B cell (primary cell): ENCODE data around the gene ZNF580. TPM values are rescaled to one million over a fixed set of nuclear protein-coding genes. Genes with fewer than 3 reads are reported as not detected.
A peak's percentile ranks its signal among the peaks of the same experiment; 100 is the strongest.

ENCODE experiments used
- ATAC-seq: fragments of 200-7000 bp; cut with Tn5 transposase; one replicate; pipeline ENCODE4 v1.10.0; 2021; ENCODE audit warnings: low read depth, mild to moderate bottlenecking, moderate number of reproducible peaks, moderate library complexity
- CTCF ChIA-PET: fragments of 350-600 bp; sonication (Branson Sonifier 250); formaldehyde crosslinking; loops from one replicate; lab custom pipeline; 2021; ENCODE audit warnings: antibody characterized with exemption, inconsistent platforms; lab: Charles Lee
- POLR2A ChIA-PET: fragments of 350-600 bp; sonication (Branson Sonifier 250); formaldehyde crosslinking; loops from one replicate; lab custom pipeline; 2021; ENCODE audit warnings: antibody characterized with exemption; lab: Charles Lee
- DNase-seq: peaks from one replicate; pipeline ENCODE4 v3.0.0; 2013
- H2AFZ ChIP-seq: 2 replicates; pipeline ENCODE4 v1.6.1; 2012; ENCODE audit warnings: mild to moderate bottlenecking, low read depth, low read length; ENCODE audit not compliant: insufficient read depth, poor library complexity, severe bottlenecking
- H3K27ac ChIP-seq, 2 donors: 1 replicate in 1 of 2; 2 replicates in 1 of 2; pipeline ENCODE4 v1.5.1; 2012 to 2013; ENCODE audit warnings: low read length in 2 of 2, mild to moderate bottlenecking in 2 of 2, moderate library complexity in 1 of 2
- H3K27me3 ChIP-seq, 4 experiments: fragments of 200-600 bp in 1 of 4; sonication (generic) in 1 of 4; replicated peaks in 1 of 4; 1 replicate in 2 of 4; 2 replicates in 2 of 4; pipeline versions ENCODE4 v1.6.1 to v1.7.0; 2013 to 2016; ENCODE audit warnings: low read length in 3 of 4, mild to moderate bottlenecking in 2 of 4, mixed read lengths in 1 of 4, moderate library complexity in 1 of 4; ENCODE audit not compliant: insufficient read depth in 4 of 4, control insufficient read depth in 3 of 4; ENCODE audit errors: control extremely low read depth in 1 of 4
- H3K36me3 ChIP-seq, 2 experiments: replicated peaks in 1 of 2; 1 replicate in 1 of 2; 2 replicates in 1 of 2; pipeline versions ENCODE4 v1.6.1 to v1.7.1; 2013; ENCODE audit warnings: low read length in 1 of 2; ENCODE audit not compliant: insufficient read depth in 2 of 2, control insufficient read depth in 1 of 2; ENCODE audit errors: control extremely low read depth in 1 of 2, extremely low read depth in 1 of 2
- H3K4me1 ChIP-seq, 2 donors: fragments of 200-600 bp in 1 of 2; sonication (generic) in 1 of 2; 1 replicate in 1 of 2; 2 replicates in 1 of 2; pipeline versions ENCODE4 v1.5.1 to v1.6.1; 2013 to 2017; ENCODE audit warnings: low read length in 2 of 2; ENCODE audit not compliant: control insufficient read depth in 2 of 2, insufficient read depth in 2 of 2
- H3K4me2 ChIP-seq: replicated peaks from 2 replicates; pipeline ENCODE3; 2012; ENCODE audit warnings: mild to moderate bottlenecking, low read depth, low read length; ENCODE audit not compliant: poor library complexity, severe bottlenecking
- H3K4me3 ChIP-seq, 5 experiments: fragments of 200-600 bp in 1 of 5; sonication (generic) in 1 of 5; 1 replicate in 3 of 5; 2 replicates in 2 of 5; pipeline versions ENCODE4 v1.5.1 to v1.7.0; 2011 to 2016; ENCODE audit warnings: low read length in 4 of 5, mild to moderate bottlenecking in 4 of 5, low read depth in 2 of 5, control low read depth in 1 of 5, moderate library complexity in 1 of 5; ENCODE audit not compliant: insufficient read depth in 1 of 5; ENCODE audit errors: control extremely low read depth in 1 of 5, extremely low read depth in 1 of 5
- H3K79me2 ChIP-seq: fragments of 200-600 bp; sonication (generic); one replicate; pipeline ENCODE4 v1.6.0; 2016; ENCODE audit warnings: low read length; ENCODE audit not compliant: control insufficient read depth, insufficient read depth
- H3K9ac ChIP-seq: fragments of 200-600 bp; sonication (generic); 2 replicates; pipeline ENCODE4 v1.6.1; 2017; ENCODE audit warnings: mild to moderate bottlenecking, low read length, moderate library complexity
- H3K9me3 ChIP-seq, 3 donors: one replicate each; pipeline versions ENCODE4 v1.6.1 to v1.7.1; 2013; ENCODE audit warnings: low read length in 2 of 3; ENCODE audit not compliant: control insufficient read depth in 2 of 3, insufficient read depth in 1 of 3; ENCODE audit errors: control extremely low read depth in 1 of 3
- H4K20me1 ChIP-seq: 2 replicates; pipeline ENCODE4 v1.6.0; 2012; ENCODE audit warnings: mild to moderate bottlenecking, low read length; ENCODE audit not compliant: insufficient read depth, control insufficient read depth, poor library complexity, severe bottlenecking
- H3K27ac Mint-ChIP-seq: one replicate; pipeline ENCODE4 v1.8.0; 2021; ENCODE audit warnings: mixed read lengths
- H3K27me3 Mint-ChIP-seq: one replicate; pipeline ENCODE4 v1.8.0; 2021; ENCODE audit warnings: mixed read lengths
- H3K4me1 Mint-ChIP-seq: one replicate; pipeline ENCODE4 v1.8.0; 2021; ENCODE audit warnings: mixed read lengths
- H3K4me3 Mint-ChIP-seq: one replicate; pipeline ENCODE4 v1.8.0; 2021; ENCODE audit warnings: mixed read lengths
- H3K9me3 Mint-ChIP-seq: one replicate; pipeline ENCODE4 v1.8.0; 2022; ENCODE audit warnings: mixed read lengths; ENCODE audit not compliant: insufficient read depth
- EZH2 ChIP-seq: IDR thresholded peaks from 2 replicates; pipeline ENCODE4 v1.6.1; 2012; ENCODE audit warnings: borderline replicate concordance, low read depth, mild to moderate bottlenecking, moderate library complexity, low read length; ENCODE audit not compliant: insufficient read depth, poor library complexity, severe bottlenecking
- WGBS: methylation state at CpG from one replicate; pipeline ENCODE4 v1.1.5; 2013; ENCODE audit warnings: missing lambda C conversion rate; ENCODE audit not compliant: insufficient coverage; 5-methylcytosine and 5-hydroxymethylcytosine counted together
- intact Hi-C: fragments of 100-400 bp; cut with micrococcal nuclease; formaldehyde crosslinking; loops from one replicate; pipeline ENCODE4 v1.10.0; 2022
- polyA plus RNA-seq: library from polyadenylated mRNA; depleted of rRNA; stranded (reverse); fragments of >200 nt; gene quantifications from 2 replicates; pipeline ENCODE4 v1.2.3, GENCODE V29; 2012
- total RNA-seq, 2 donors: library from RNA; stranded (reverse); fragments of 120-200 nt in 1 of 2; gene quantifications; 1 replicate in 1 of 2; 2 replicates in 1 of 2; pipeline versions ENCODE4 v1.2.3 to v1.2.4, GENCODE V29; 2013 to 2022
- TF ChIP-seq, protein P1 (sequence below): fragments of 200-600 bp; IDR thresholded peaks from one replicate; pipeline ENCODE4 v1.8.0; 2022; ENCODE audit warnings: antibody characterized with exemption, mild to moderate bottlenecking

Gene ZNF580
- total and polyA plus RNA-seq, 2 donors (not counting 1 experiment from before 2014, with no cell fraction given), result 69.8 to 101 TPM

DNA sequence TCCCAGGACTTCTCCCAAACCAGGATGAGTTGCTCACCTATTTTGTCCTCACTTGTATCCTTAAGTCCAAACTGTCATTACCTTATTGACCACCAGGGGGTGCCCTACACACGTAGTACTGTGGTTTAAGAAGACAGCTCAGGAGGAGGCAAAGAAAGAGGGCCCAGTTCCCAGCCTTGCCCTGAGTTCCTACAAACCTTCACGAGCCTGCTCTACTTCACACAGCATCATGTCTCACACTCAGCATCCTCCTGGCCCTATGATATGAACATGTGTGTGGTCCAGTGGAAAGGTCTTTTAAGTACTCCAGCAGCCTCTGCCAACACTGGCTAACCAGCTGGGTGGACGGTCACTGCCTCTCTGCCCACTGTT, 8.4 kb upstream of the ZNF580 start:
- H3K4me3 ChIP-seq, result no peak overlapping the region
- Mint-ChIP-seq H3K9me3 (no peaks in the 10 kb centered on the region), H3K4me1 (peaks cover 41% of the 10 kb centered on the region), H3K27me3 (no peaks in the 10 kb centered on the region), H3K27ac (peak overlapping the region; percentile 43), H3K4me3 (peak overlapping the region; percentile 64)
- peaks cover 31% of the 10 kb centered on the region for H3K79me2 ChIP-seq
- WGBS, result no CpG with 5 or more reads among the region's 3 CpGs
- ATAC-seq (peak; percentile 53), DNase-seq (peak; percentile 94)
- peaks cover 0 to 2% of the 10 kb centered on the region in 2 experiments for H3K36me3 ChIP-seq
- no peaks in the 10 kb centered on the region for H4K20me1 ChIP-seq
- ChIA-PET POLR2A (interaction anchor here (0.6 to 6.2 kb wide), 12 partner anchors 8 to 156 kb away, joined by 3 to 55 read pairs (median 4); partner anchors contain the start of genes CCDC106, FIZ1, U2AF2 and ZNF524), CTCF (interaction anchor here (0.5 to 9.4 kb wide), 42 partner anchors 8 to 702 kb away, joined by 3 to 132 read pairs (median 7); partner anchors contain the start of genes CCDC106, FIZ1, RDH13 and TMEM238)
- no peak for TF ChIP-seq EZH2
- TF ChIP-seq, protein P1, sequence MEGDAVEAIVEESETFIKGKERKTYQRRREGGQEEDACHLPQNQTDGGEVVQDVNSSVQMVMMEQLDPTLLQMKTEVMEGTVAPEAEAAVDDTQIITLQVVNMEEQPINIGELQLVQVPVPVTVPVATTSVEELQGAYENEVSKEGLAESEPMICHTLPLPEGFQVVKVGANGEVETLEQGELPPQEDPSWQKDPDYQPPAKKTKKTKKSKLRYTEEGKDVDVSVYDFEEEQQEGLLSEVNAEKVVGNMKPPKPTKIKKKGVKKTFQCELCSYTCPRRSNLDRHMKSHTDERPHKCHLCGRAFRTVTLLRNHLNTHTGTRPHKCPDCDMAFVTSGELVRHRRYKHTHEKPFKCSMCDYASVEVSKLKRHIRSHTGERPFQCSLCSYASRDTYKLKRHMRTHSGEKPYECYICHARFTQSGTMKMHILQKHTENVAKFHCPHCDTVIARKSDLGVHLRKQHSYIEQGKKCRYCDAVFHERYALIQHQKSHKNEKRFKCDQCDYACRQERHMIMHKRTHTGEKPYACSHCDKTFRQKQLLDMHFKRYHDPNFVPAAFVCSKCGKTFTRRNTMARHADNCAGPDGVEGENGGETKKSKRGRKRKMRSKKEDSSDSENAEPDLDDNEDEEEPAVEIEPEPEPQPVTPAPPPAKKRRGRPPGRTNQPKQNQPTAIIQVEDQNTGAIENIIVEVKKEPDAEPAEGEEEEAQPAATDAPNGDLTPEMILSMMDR, result peak; percentile 71
- peak overlapping the region in 1 of 2 donors; percentile 11 for H3K27ac ChIP-seq
- peak overlapping the region; percentile 37 for H2AFZ ChIP-seq
- intact Hi-C loops, result loop anchor here (1.0 to 10.0 kb wide), 6 partner anchors 8 to 682 kb away; partner anchors contain the start of genes PPP1R12C, PPP6R1, ZNF784 and ZSCAN5A
- H3K4me1 ChIP-seq, result peaks cover 20 to 48% of the 10 kb centered on the region in 2 donors
- H3K9ac ChIP-seq, result no peak overlapping the region
- H3K4me2 ChIP-seq, result peak overlapping the region; percentile 49
- no peaks in the 10 kb centered on the region for H3K27me3 ChIP-seq
- H3K9me3 ChIP-seq, result no peaks in the 10 kb centered on the region

DNA sequence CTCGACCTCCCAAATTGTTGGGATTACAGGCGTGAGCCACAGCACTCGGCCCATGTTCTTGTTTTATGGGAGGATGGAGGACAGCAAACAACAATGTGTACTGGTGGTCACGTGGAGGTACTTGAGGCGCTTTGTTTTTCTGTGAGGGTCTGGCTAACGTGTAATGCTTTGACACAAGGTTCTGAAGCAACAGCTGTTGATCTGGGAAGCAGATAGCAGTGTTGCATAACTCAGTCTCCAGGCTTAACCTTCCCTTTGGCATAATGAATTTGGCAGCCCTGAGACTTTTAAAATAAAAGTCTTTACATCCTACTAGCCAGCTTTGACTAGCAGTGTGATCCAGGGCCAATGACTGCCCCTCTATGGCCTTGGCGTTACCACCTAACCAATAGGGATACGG, 6.9 kb upstream of the ZNF580 start:
- intact Hi-C loops, result loop anchor here (5.0 to 10.0 kb wide), 4 partner anchors 132 to 681 kb away; partner anchors contain the start of genes PPP1R12C, PPP6R1 and ZSCAN5A
- Histone ChIP-seq H3K4me1 (peaks cover 20 to 55% of the 10 kb centered on the region in 2 donors), H3K9ac (no peak overlapping the region), H3K4me3 (peak overlapping the region in 1 of 5 experiments; percentile 100), H3K36me3 (peaks cover 0 to 2% of the 10 kb centered on the region in 2 experiments), H2AFZ (no peak overlapping the region), H3K4me2 (peak overlapping the region; percentile 94), H3K27me3 (no peaks in the 10 kb centered on the region), H3K9me3 (peaks cover 0 to under 1% (median 0%) of the 10 kb centered on the region in 3 donors), H4K20me1 (no peaks in the 10 kb centered on the region), H3K27ac (peak overlapping the region in 1 of 2 donors; percentile 98), H3K79me2 (peaks cover 35% of the 10 kb centered on the region)
- ChIA-PET POLR2A (interaction anchor here (1.3 to 6.2 kb wide), 5 partner anchors 9 to 295 kb away, joined by 4 to 55 read pairs (median 12); partner anchors contain the start of genes CCDC106, KMT5C, U2AF2 and ZNF784), CTCF (interaction anchor here (1.0 to 9.4 kb wide), 20 partner anchors 9 to 700 kb away, joined by 3 to 132 read pairs (median 22); partner anchors contain the start of genes CCDC106, TMEM238, U2AF2 and ZNF581)
- 92% methylated on average over 8 of the region's 8 CpGs for WGBS
- no peak overlapping the region for H3K4me3 Mint-ChIP-seq
- no peak for TF ChIP-seq EZH2
- TF ChIP-seq, protein P1, result no peak
- H3K27ac Mint-ChIP-seq, result peak overlapping the region; percentile 32
- ATAC-seq (no peak), DNase-seq (no peak)
- no peaks in the 10 kb centered on the region for H3K9me3 Mint-ChIP-seq
- no peaks in the 10 kb centered on the region for H3K27me3 Mint-ChIP-seq
- peaks cover 51% of the 10 kb centered on the region for H3K4me1 Mint-ChIP-seq
